ENCODE measurements around the gene SNAI3.

SNAI3 gene

GRCh38 chr16:88640498-88641247 lies 45.6 kb downstream of the SNAI3 start:
- no peaks in the 10 kb centered on the region for H3K4me1 ChIP-seq
- no peak for TF ChIP-seq CTCF (IDR thresholded peaks at IDR 0.05)
- peaks cover 0 to 54% of the 10 kb centered on the region in 2 donors for H3K27me3 ChIP-seq
- peaks cover 0 to 11% (median 0%) of the 10 kb centered on the region in 3 donors for H3K36me3 ChIP-seq
- H3K9me3 ChIP-seq: no peaks in the 10 kb centered on the region
- DNase-seq: no peak
- intact Hi-C loops (cut with DNase I; ENCODE audit: low total_unique reads): no loop called here
- H3K27ac ChIP-seq: no peak overlapping the region
- H3K4me3 ChIP-seq: no peak overlapping the region

- no peak for TF ChIP-seq CTCF (IDR thresholded peaks at IDR 0.05)
- H3K27ac ChIP-seq: no peak overlapping the region
- no peak for DNase-seq
- peaks cover 0 to 59% of the 10 kb centered on the region in 2 donors for H3K27me3 ChIP-seq
- H3K4me3 ChIP-seq: no peak overlapping the region
- intact Hi-C loops (cut with DNase I; ENCODE audit: low total_unique reads): no loop called here
- no peaks in the 10 kb centered on the region for H3K9me3 ChIP-seq
- H3K36me3 ChIP-seq: peaks cover 0 to 11% (median 0%) of the 10 kb centered on the region in 3 donors
- H3K4me1 ChIP-seq: peaks cover 0 to 3% (median 1%) of the 10 kb centered on the region in 4 donors
Observed at GRCh38 chr16:88640039-88640495, 46.2 kb downstream of the SNAI3 start.

- Histone ChIP-seq H3K9me3 (no peaks in the 10 kb centered on the region), H3K27me3 (peaks cover 0 to 63% of the 10 kb centered on the region in 2 donors), H3K36me3 (peaks cover 0 to 11% (median 0%) of the 10 kb centered on the region in 3 donors), H3K4me3 (no peak overlapping the region), H3K4me1 (peaks cover 0 to 9% (median 8%) of the 10 kb centered on the region in 4 donors), H3K27ac (no peak overlapping the region)
- no peak for DNase-seq
- no peak for TF ChIP-seq CTCF (IDR thresholded peaks at IDR 0.05)
- intact Hi-C loops (cut with DNase I; ENCODE audit: low total_unique reads): no loop called here
Observed at GRCh38 chr16:88639231-88640038, 46.9 kb downstream of the SNAI3 start.

- Histone ChIP-seq H3K4me3 (no peak within 1 kb of the TSS), H3K27ac (no peak within 1 kb of the TSS), H3K4me1 (peaks cover 0 to 16% (median 14%) of the 10 kb centered on the region in 4 donors), H3K36me3 (peaks cover 0 to 7% (median 2%) of the 10 kb centered on the region in 3 donors), H3K9me3 (no peaks in the 10 kb centered on the region), H3K27me3 (peaks cover 0 to 68% of the 10 kb centered on the region in 2 donors)
- DNase-seq: no peak
- no peak for TF ChIP-seq CTCF (IDR thresholded peaks at IDR 0.05)
- intact Hi-C loops (cut with DNase I; ENCODE audit: low total_unique reads): no loop called here
Observed at GRCh38 chr16:88638323-88639230, 47.7 kb downstream of the SNAI3 start, which contains the start of gene IL17C. Gene IL17C (plus strand): TSS chr16:88638572. CDS start chr16:88638642, 70 bp downstream.

All from tibial artery (tissue), 4 donors.